Liver (tissue), 9 donors: ENCODE measurements around the gene CRYGS. TPM values are rescaled to one million over a fixed set of nuclear protein-coding genes. Genes with fewer than 3 reads are reported as not detected.

Experiments
- DNase-seq: peaks from one replicate; pipeline ENCODE4 v3.0.0-alpha.2; 2017; ENCODE audit warnings: low spot score
- H3K27ac ChIP-seq, 2 donors: one replicate each; pipeline ENCODE4 v1.7.0; 2013; ENCODE audit warnings: inconsistent platforms in 2 of 2, low read length in 2 of 2, control low read depth in 1 of 2, low read depth in 1 of 2, mild to moderate bottlenecking in 1 of 2
- H3K27me3 ChIP-seq, 4 donors: one replicate each; pipeline versions ENCODE4 v1.6.1 to v1.7.0; 2013; ENCODE audit warnings: low read length in 3 of 4, inconsistent platforms in 1 of 4, mild to moderate bottlenecking in 1 of 4, moderate library complexity in 1 of 4; ENCODE audit not compliant: control insufficient read depth in 4 of 4, insufficient read depth in 4 of 4
- H3K36me3 ChIP-seq, 4 donors: one replicate each; pipeline versions ENCODE4 v1.6.1 to v1.7.0; 2013; ENCODE audit warnings: low read length in 3 of 4, mild to moderate bottlenecking in 3 of 4, low read depth in 1 of 4, moderate library complexity in 1 of 4; ENCODE audit not compliant: control insufficient read depth in 4 of 4, insufficient read depth in 3 of 4
- H3K4me1 ChIP-seq, 4 donors: one replicate each; pipeline versions ENCODE4 v1.6.1 to v1.7.0; 2013; ENCODE audit warnings: low read length in 3 of 4, mild to moderate bottlenecking in 3 of 4, moderate library complexity in 1 of 4; ENCODE audit not compliant: control insufficient read depth in 4 of 4, insufficient read depth in 4 of 4
- H3K4me3 ChIP-seq, 3 donors: one replicate each; pipeline versions ENCODE4 v1.6.1 to v1.7.0; 2013; ENCODE audit warnings: low read length in 3 of 3, control low read depth in 1 of 3, low read depth in 1 of 3, mild to moderate bottlenecking in 1 of 3
- H3K9ac ChIP-seq, 2 donors: one replicate each; pipeline ENCODE4 v1.7.0; 2013; ENCODE audit warnings: low read length in 2 of 2, mild to moderate bottlenecking in 2 of 2, moderate library complexity in 2 of 2, control low read depth in 1 of 2, low read depth in 1 of 2
- H3K9me3 ChIP-seq, 4 donors: one replicate each; pipeline versions ENCODE4 v1.6.1 to v1.7.0; 2013; ENCODE audit warnings: low read length in 3 of 4; ENCODE audit not compliant: control insufficient read depth in 4 of 4
- EGR1 ChIP-seq, 2 donors: IDR thresholded peaks; 2 replicates each; pipeline ENCODE4 v1.6.1; 2016 to 2018; ENCODE audit warnings: antibody characterized with exemption in 2 of 2, low read depth in 2 of 2
- FOXA1 ChIP-seq: IDR thresholded peaks from 2 replicates; pipeline ENCODE4 v1.6.1; 2016; ENCODE audit warnings: antibody characterized with exemption
- FOXA2 ChIP-seq: IDR thresholded peaks from 2 replicates; pipeline ENCODE4 v1.6.1; 2016; ENCODE audit warnings: antibody characterized with exemption
- GABPA ChIP-seq, 2 donors: IDR thresholded peaks in 1 of 2; conservative IDR thresholded peaks in 1 of 2; 2 replicates each; pipeline ENCODE4 v1.6.1; 2016; ENCODE audit warnings: antibody characterized with exemption in 2 of 2, mild to moderate bottlenecking in 1 of 2, moderate library complexity in 1 of 2
- HNF4A ChIP-seq, 2 donors: conservative IDR thresholded peaks; 2 replicates each; pipeline ENCODE4 v1.6.1; 2016; ENCODE audit warnings: antibody characterized with exemption in 2 of 2, mild to moderate bottlenecking in 2 of 2
- HNF4G ChIP-seq: IDR thresholded peaks from 2 replicates; pipeline ENCODE4 v1.6.1; 2016; ENCODE audit warnings: antibody characterized with exemption
- JUND ChIP-seq, 2 donors: IDR thresholded peaks; 2 replicates each; pipeline ENCODE4 v1.6.1; 2016; ENCODE audit warnings: antibody characterized with exemption in 2 of 2
- NR2F2 ChIP-seq: IDR thresholded peaks from 2 replicates; pipeline ENCODE4 v1.6.1; 2016; ENCODE audit warnings: antibody characterized with exemption
- RAD21 ChIP-seq, 2 donors: IDR thresholded peaks; 2 replicates each; pipeline ENCODE4 v1.6.1; 2016; ENCODE audit warnings: antibody characterized with exemption in 2 of 2, mild to moderate bottlenecking in 2 of 2
- RXRA ChIP-seq, 2 donors: IDR thresholded peaks; 2 replicates each; pipeline ENCODE4 v1.6.1; 2017 to 2018; ENCODE audit warnings: antibody characterized with exemption in 2 of 2, mild to moderate bottlenecking in 1 of 2
- SP1 ChIP-seq: IDR thresholded peaks from 2 replicates; pipeline ENCODE4 v1.6.1; 2018; ENCODE audit warnings: antibody characterized with exemption, mild to moderate bottlenecking
- TAF1 ChIP-seq: conservative IDR thresholded peaks from 2 replicates; pipeline ENCODE4 v1.6.1; 2016; ENCODE audit warnings: antibody characterized with exemption, mild to moderate bottlenecking
- YY1 ChIP-seq: IDR thresholded peaks from 2 replicates; pipeline ENCODE4 v1.6.1; 2016; ENCODE audit warnings: antibody characterized with exemption, mild to moderate bottlenecking
- WGBS: extraction: QIAGEN DNeasy Blood & Tissue Kit; methylation state at CpG from one replicate; pipeline ENCODE4 v1.1.7; 2013; 5-methylcytosine and 5-hydroxymethylcytosine counted together
- polyA plus RNA-seq, 2 donors: library from polyadenylated mRNA; stranded (reverse) in 1 of 2; unstranded in 1 of 2; fragments of 200-250 nt in 1 of 2; fragments of >200 nt in 1 of 2; fragmentation: Nextera tagmentation in 1 of 2; extraction: Ambion mirVana in 1 of 2; gene quantifications; one replicate each; pipeline versions ENCODE4 v1.2.1 to v1.2.3, GENCODE V29; 2013 to 2015
- total RNA-seq, 2 donors: library from RNA; depleted of rRNA; stranded (reverse); fragments of >200 nt; gene quantifications; one replicate each; pipeline ENCODE4 v1.2.3, GENCODE V29; 2014
- TF ChIP-seq, protein P1 (sequence below): IDR thresholded peaks from 2 replicates; pipeline ENCODE4 v1.6.1; 2016; ENCODE audit warnings: antibody characterized with exemption, mild to moderate bottlenecking
- TF ChIP-seq, protein P2 (sequence below): IDR thresholded peaks from 2 replicates; pipeline ENCODE4 v1.6.1; 2016; ENCODE audit warnings: antibody characterized with exemption
- TF ChIP-seq, protein P3 (sequence below): IDR thresholded peaks from 2 replicates; pipeline ENCODE4 v1.6.1; 2016; ENCODE audit warnings: antibody characterized with exemption
- TF ChIP-seq, protein P4 (sequence below): IDR thresholded peaks from 2 replicates; pipeline ENCODE4 v1.6.1; 2016; ENCODE audit warnings: antibody characterized with exemption
- TF ChIP-seq, protein P5 (sequence below): fragments of 150-350 bp; IDR thresholded peaks from 2 replicates; pipeline ENCODE4 v1.5.1; 2017; ENCODE audit warnings: improper control_type of control experiment, low read depth, low read length; ENCODE audit not compliant: missing input control
- donor health status: healthy.
- donor health status: healthy.
- donor health status: healthy.
- donor health status: healthy.
- donor health status: healthy.

The CRYGS gene
- total and polyA plus RNA-seq, 4 donors, result 0.53 to 3.6 (median 1.2) TPM

DNA sequence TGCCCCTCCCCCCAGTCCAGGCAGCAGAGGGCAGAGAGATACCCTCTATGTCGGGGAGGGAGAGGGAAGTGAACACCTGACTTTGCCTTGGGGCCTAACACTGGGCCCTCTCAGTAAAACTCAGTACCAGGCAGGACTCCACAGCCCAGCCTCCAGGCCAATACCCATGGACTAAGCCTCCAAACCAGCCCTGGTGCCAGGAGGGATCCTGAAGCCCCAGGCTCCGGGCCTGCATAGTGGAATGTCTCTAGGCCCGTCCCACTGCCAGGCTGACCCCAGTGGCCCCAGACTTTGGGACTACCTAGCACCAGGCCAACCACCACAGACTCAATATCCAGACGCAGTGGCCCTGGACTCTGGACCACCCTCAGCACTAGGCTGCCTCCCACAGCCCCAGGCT is 46.6 kb downstream of the CRYGS start:
- Histone ChIP-seq H3K27me3 (no peaks in the 10 kb centered on the region), H3K4me3 (no peak overlapping the region), H3K27ac (no peak overlapping the region), H3K9me3 (no peaks in the 10 kb centered on the region), H3K4me1 (peaks cover 0 to 3% (median under 1%) of the 10 kb centered on the region in 4 donors), H3K9ac (no peak overlapping the region), H3K36me3 (no peaks in the 10 kb centered on the region)
- 92% methylated on average over 4 of the region's 4 CpGs for WGBS
- no peak for TF ChIP-seq SP1
- TF ChIP-seq TAF1, result no peak
- TF ChIP-seq, protein P1, sequence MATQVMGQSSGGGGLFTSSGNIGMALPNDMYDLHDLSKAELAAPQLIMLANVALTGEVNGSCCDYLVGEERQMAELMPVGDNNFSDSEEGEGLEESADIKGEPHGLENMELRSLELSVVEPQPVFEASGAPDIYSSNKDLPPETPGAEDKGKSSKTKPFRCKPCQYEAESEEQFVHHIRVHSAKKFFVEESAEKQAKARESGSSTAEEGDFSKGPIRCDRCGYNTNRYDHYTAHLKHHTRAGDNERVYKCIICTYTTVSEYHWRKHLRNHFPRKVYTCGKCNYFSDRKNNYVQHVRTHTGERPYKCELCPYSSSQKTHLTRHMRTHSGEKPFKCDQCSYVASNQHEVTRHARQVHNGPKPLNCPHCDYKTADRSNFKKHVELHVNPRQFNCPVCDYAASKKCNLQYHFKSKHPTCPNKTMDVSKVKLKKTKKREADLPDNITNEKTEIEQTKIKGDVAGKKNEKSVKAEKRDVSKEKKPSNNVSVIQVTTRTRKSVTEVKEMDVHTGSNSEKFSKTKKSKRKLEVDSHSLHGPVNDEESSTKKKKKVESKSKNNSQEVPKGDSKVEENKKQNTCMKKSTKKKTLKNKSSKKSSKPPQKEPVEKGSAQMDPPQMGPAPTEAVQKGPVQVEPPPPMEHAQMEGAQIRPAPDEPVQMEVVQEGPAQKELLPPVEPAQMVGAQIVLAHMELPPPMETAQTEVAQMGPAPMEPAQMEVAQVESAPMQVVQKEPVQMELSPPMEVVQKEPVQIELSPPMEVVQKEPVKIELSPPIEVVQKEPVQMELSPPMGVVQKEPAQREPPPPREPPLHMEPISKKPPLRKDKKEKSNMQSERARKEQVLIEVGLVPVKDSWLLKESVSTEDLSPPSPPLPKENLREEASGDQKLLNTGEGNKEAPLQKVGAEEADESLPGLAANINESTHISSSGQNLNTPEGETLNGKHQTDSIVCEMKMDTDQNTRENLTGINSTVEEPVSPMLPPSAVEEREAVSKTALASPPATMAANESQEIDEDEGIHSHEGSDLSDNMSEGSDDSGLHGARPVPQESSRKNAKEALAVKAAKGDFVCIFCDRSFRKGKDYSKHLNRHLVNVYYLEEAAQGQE, result no peak
- no peak for TF ChIP-seq HNF4A (conservative IDR thresholded peaks at IDR 0.05)
- no peak for TF ChIP-seq EGR1 (IDR thresholded peaks at IDR 0.05; ENCODE audit: low read depth in 2 of 2)
- TF ChIP-seq, protein P2, sequence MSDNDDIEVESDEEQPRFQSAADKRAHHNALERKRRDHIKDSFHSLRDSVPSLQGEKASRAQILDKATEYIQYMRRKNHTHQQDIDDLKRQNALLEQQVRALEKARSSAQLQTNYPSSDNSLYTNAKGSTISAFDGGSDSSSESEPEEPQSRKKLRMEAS, result no peak
- TF ChIP-seq FOXA2, result no peak
- TF ChIP-seq NR2F2, result no peak
- TF ChIP-seq, protein P3, sequence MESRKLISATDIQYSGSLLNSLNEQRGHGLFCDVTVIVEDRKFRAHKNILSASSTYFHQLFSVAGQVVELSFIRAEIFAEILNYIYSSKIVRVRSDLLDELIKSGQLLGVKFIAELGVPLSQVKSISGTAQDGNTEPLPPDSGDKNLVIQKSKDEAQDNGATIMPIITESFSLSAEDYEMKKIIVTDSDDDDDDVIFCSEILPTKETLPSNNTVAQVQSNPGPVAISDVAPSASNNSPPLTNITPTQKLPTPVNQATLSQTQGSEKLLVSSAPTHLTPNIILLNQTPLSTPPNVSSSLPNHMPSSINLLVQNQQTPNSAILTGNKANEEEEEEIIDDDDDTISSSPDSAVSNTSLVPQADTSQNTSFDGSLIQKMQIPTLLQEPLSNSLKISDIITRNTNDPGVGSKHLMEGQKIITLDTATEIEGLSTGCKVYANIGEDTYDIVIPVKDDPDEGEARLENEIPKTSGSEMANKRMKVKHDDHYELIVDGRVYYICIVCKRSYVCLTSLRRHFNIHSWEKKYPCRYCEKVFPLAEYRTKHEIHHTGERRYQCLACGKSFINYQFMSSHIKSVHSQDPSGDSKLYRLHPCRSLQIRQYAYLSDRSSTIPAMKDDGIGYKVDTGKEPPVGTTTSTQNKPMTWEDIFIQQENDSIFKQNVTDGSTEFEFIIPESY, result no peak
- no peak for TF ChIP-seq RXRA (IDR thresholded peaks at IDR 0.05)
- no peak for TF ChIP-seq JUND (IDR thresholded peaks at IDR 0.05)
- TF ChIP-seq GABPA (IDR thresholded peaks at IDR 0.05 in 1 of 2, conservative IDR thresholded peaks at IDR 0.05 in 1 of 2), result no peak
- TF ChIP-seq, protein P4, sequence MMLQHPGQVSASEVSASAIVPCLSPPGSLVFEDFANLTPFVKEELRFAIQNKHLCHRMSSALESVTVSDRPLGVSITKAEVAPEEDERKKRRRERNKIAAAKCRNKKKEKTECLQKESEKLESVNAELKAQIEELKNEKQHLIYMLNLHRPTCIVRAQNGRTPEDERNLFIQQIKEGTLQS, result no peak
- TF ChIP-seq, protein P5, sequence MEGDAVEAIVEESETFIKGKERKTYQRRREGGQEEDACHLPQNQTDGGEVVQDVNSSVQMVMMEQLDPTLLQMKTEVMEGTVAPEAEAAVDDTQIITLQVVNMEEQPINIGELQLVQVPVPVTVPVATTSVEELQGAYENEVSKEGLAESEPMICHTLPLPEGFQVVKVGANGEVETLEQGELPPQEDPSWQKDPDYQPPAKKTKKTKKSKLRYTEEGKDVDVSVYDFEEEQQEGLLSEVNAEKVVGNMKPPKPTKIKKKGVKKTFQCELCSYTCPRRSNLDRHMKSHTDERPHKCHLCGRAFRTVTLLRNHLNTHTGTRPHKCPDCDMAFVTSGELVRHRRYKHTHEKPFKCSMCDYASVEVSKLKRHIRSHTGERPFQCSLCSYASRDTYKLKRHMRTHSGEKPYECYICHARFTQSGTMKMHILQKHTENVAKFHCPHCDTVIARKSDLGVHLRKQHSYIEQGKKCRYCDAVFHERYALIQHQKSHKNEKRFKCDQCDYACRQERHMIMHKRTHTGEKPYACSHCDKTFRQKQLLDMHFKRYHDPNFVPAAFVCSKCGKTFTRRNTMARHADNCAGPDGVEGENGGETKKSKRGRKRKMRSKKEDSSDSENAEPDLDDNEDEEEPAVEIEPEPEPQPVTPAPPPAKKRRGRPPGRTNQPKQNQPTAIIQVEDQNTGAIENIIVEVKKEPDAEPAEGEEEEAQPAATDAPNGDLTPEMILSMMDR, result no peak
- no peak for TF ChIP-seq HNF4G
- no peak for TF ChIP-seq FOXA1
- TF ChIP-seq YY1, result no peak
- DNase-seq, result no peak

DNA sequence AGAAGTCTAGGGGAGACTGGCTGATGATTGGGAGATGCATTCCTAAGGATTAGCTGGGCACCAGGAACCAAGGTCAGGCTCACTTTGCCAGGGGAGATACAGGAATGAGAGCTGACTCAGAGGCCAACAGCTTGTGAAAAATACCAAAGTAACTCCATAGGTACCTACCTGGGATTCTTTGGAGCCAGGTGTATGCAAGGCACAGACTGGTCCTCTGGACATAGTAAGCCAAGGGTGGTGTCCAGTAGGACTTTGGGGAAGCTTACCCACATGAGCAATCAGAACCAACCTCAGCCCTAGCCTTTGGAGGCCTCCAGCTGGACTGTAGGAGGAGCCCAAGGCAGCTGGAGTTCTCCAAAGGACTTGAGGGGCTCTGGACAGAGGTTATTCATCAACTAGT is 47.5 kb downstream of the CRYGS start:
- Histone ChIP-seq H3K9ac (no peak overlapping the region), H3K36me3 (no peaks in the 10 kb centered on the region), H3K27ac (no peak overlapping the region), H3K4me1 (peaks cover 0 to 3% (median under 1%) of the 10 kb centered on the region in 4 donors), H3K4me3 (no peak overlapping the region), H3K27me3 (no peaks in the 10 kb centered on the region), H3K9me3 (no peaks in the 10 kb centered on the region)
- DNase-seq, result no peak
- no peak for TF ChIP-seq HNF4G
- no peak for TF ChIP-seq FOXA2
- TF ChIP-seq HNF4A (conservative IDR thresholded peaks at IDR 0.05), result no peak
- TF ChIP-seq, protein P1, result no peak
- no peak for TF ChIP-seq YY1
- no peak for TF ChIP-seq NR2F2
- TF ChIP-seq, protein P2, result no peak
- no peak for TF ChIP-seq FOXA1
- TF ChIP-seq RAD21 (IDR thresholded peaks at IDR 0.05), result no peak
- TF ChIP-seq SP1, result no peak
- TF ChIP-seq, protein P3, result no peak
- TF ChIP-seq JUND (IDR thresholded peaks at IDR 0.05), result no peak
- no peak for TF ChIP-seq TAF1
- no peak for TF ChIP-seq EGR1 (IDR thresholded peaks at IDR 0.05; ENCODE audit: low read depth in 2 of 2)
- TF ChIP-seq GABPA (IDR thresholded peaks at IDR 0.05 in 1 of 2, conservative IDR thresholded peaks at IDR 0.05 in 1 of 2), result no peak
